Naive thymus-derived CD4-positive, alpha-beta T cell (primary cell): ENCODE measurements around the gene NIM1K. TPM values are rescaled to one million over a fixed set of nuclear protein-coding genes. Genes with fewer than 3 reads are reported as not detected.
"Not testable (repeated sequence)": the region's sequence is repeated elsewhere in the genome, so short reads cannot be mapped to it uniquely, and the experiment has no call there.

Experiments
- ATAC-seq: fragments of 150-1000 bp; cut with Tn5 transposase; 2 replicates; pipeline ENCODE4 v1.10.0; 2021; ENCODE audit warnings: mild to moderate bottlenecking, moderate library complexity
- CTCF ChIA-PET: fragments of 350-600 bp; sonication (Branson Sonifier 250); formaldehyde crosslinking; loops from one replicate; lab custom pipeline; 2021; ENCODE audit warnings: antibody characterized with exemption; lab: Charles Lee
- POLR2A ChIA-PET: fragments of 350-600 bp; sonication (Branson Sonifier 250); formaldehyde crosslinking; loops from one replicate; lab custom pipeline; 2021; ENCODE audit warnings: antibody characterized with exemption, inconsistent platforms; lab: Charles Lee
- DNase-seq, 9 donors: peaks; one replicate each; pipeline versions ENCODE4 v3.0.0 to v3.0.0-alpha.2; 2020 to 2022; ENCODE audit warnings: mixed read lengths in 1 of 9
- H3K27ac ChIP-seq: one replicate; pipeline ENCODE4 v1.7.0; 2013; ENCODE audit warnings: mild to moderate bottlenecking, low read depth, low read length, moderate library complexity
- H3K27me3 ChIP-seq, 2 donors: one replicate each; pipeline ENCODE4 v1.7.0; 2013; ENCODE audit warnings: low read length in 2 of 2, mild to moderate bottlenecking in 2 of 2, moderate library complexity in 2 of 2; ENCODE audit not compliant: control insufficient read depth in 2 of 2, insufficient read depth in 2 of 2
- H3K36me3 ChIP-seq, 3 experiments: 1 replicate in 2 of 3; 2 replicates in 1 of 3; pipeline ENCODE4 v1.7.0; 2013; ENCODE audit warnings: low read length in 3 of 3, mild to moderate bottlenecking in 3 of 3, moderate library complexity in 1 of 3; ENCODE audit not compliant: insufficient read depth in 3 of 3, control insufficient read depth in 2 of 3
- H3K4me1 ChIP-seq, 2 donors: one replicate each; pipeline ENCODE4 v1.7.0; 2013; ENCODE audit warnings: low read length in 2 of 2, mild to moderate bottlenecking in 2 of 2, moderate library complexity in 1 of 2; ENCODE audit not compliant: control insufficient read depth in 2 of 2, insufficient read depth in 2 of 2
- H3K4me3 ChIP-seq: 2 replicates; pipeline ENCODE4 v1.7.0; 2013; ENCODE audit warnings: mild to moderate bottlenecking, low read length
- H3K9me3 ChIP-seq, 3 experiments: 1 replicate in 2 of 3; 2 replicates in 1 of 3; pipeline ENCODE4 v1.7.0; 2013; ENCODE audit warnings: low read length in 3 of 3; ENCODE audit not compliant: control insufficient read depth in 2 of 3
- H3K27ac Mint-ChIP-seq, 9 donors: one replicate each; pipeline ENCODE4 v1.8.0; 2020 to 2022; ENCODE audit warnings: mixed read lengths in 9 of 9, mild to moderate bottlenecking in 8 of 9, moderate library complexity in 5 of 9, inconsistent platforms in 2 of 9
- H3K27me3 Mint-ChIP-seq, 5 donors: one replicate each; pipeline ENCODE4 v1.8.0; 2021 to 2022; ENCODE audit warnings: mixed read lengths in 5 of 5, mild to moderate bottlenecking in 1 of 5
- H3K36me3 Mint-ChIP-seq, 5 donors: one replicate each; pipeline ENCODE4 v1.8.0; 2020 to 2022; ENCODE audit warnings: mixed read lengths in 5 of 5, mild to moderate bottlenecking in 3 of 5, inconsistent platforms in 1 of 5
- H3K4me1 Mint-ChIP-seq, 7 donors: one replicate each; pipeline ENCODE4 v1.8.0; 2020 to 2022; ENCODE audit warnings: mixed read lengths in 7 of 7, mild to moderate bottlenecking in 3 of 7, inconsistent platforms in 1 of 7
- H3K4me3 Mint-ChIP-seq, 10 donors: one replicate each; pipeline ENCODE4 v1.8.0; 2020 to 2022; ENCODE audit warnings: mild to moderate bottlenecking in 10 of 10, mixed read lengths in 10 of 10, moderate library complexity in 6 of 10, inconsistent platforms in 2 of 10
- H3K9me3 Mint-ChIP-seq, 11 donors: one replicate each; pipeline ENCODE4 v1.8.0; 2020 to 2022; ENCODE audit warnings: mixed read lengths in 11 of 11, mild to moderate bottlenecking in 4 of 11, inconsistent platforms in 1 of 11, moderate library complexity in 1 of 11
- intact Hi-C, 2 donors: fragments of 100-400 bp; cut with micrococcal nuclease; formaldehyde crosslinking; loops; one replicate each; pipeline ENCODE4 v1.15.1; 2023
- polyA plus RNA-seq, 2 donors: library from polyadenylated mRNA; unstranded; fragments of 300-500 nt; fragmentation: Illumina TruSeq; gene quantifications; one replicate each; pipeline ENCODE4 v1.2.3, GENCODE V29; 2021
- total RNA-seq, 6 experiments: library from RNA in 5 of 6; stranded (reverse) in 5 of 6; gene quantifications; 1 replicate in 5 of 6; 2 replicates in 1 of 6; pipeline ENCODE4 v1.2.3 and lab custom pipeline; 2021 to 2026

The NIM1K gene
- total and polyA plus RNA-seq, 7 experiments from 2014 or later: 0.18 to 0.97 (median 0.49) TPM

DNA sequence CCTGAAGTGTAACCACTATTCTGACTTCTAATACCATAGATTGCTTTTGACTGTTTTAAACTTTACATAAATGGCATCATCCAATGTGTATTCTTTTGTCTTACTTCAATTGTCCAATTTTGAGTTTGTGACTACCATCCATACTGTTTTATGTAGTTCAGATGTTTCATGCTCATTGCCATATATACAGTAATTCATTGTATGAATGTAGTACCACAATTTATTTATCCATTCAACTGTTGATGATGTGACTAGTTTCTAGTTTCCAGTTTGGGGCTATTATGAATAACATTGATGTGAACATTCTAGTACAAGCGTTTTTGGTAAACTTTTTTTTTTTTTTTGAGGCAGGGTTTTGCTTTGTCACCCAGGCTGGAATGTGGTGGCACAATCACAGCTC, 66.1 kb downstream of the NIM1K start:
- no peak overlapping the region for H3K4me3 Mint-ChIP-seq
- Histone ChIP-seq H3K27me3 (no peaks in the 10 kb centered on the region), H3K9me3 (no peaks in the 10 kb centered on the region), H3K4me3 (no peak overlapping the region), H3K27ac (no peak overlapping the region), H3K4me1 (no peaks in the 10 kb centered on the region), H3K36me3 (no peaks in the 10 kb centered on the region)
- H3K9me3 Mint-ChIP-seq: peaks cover 0 to 16% (median 6%) of the 10 kb centered on the region in 11 donors
- peaks cover 0 to 4% (median 0%) of the 10 kb centered on the region in 5 donors for H3K36me3 Mint-ChIP-seq
- no peak overlapping the region for H3K27ac Mint-ChIP-seq
- DNase-seq (no peak), ATAC-seq (no peak)
- H3K27me3 Mint-ChIP-seq: peaks cover 22 to 43% (median 29%) of the 10 kb centered on the region in 5 donors
- CTCF ChIA-PET: no interaction called here
- intact Hi-C loops: no loop called here
- H3K4me1 Mint-ChIP-seq: peaks cover 0 to 2% (median 0%) of the 10 kb centered on the region in 7 donors
- POLR2A ChIA-PET: no interaction called here

DNA sequence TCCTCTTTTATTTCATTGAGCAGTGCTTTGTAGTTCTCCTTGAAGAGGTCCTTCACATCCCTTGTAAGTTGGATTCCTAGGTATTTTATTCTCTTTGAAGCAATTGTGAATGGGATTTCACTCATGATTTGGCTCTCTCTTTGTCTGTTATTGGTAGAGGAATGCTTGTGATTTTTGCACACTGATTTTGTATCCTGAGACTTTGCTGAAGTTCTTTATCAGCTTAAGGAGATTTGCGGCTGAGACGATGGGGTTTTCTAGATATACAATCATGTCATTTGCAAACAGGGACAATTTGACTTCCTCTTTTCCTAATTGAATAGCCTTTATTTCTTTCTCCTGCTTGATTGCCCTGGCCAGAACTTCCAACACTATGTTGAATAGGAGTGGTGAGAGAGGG, 70.2 kb downstream of the NIM1K start:
- H3K9me3 Mint-ChIP-seq: peaks cover 0 to 29% (median 13%) of the 10 kb centered on the region in 11 donors
- H3K27ac ChIP-seq, DNase-seq, H3K4me1 ChIP-seq, H3K4me1 Mint-ChIP-seq, ATAC-seq, H3K27ac Mint-ChIP-seq, intact Hi-C loops, H3K9me3 ChIP-seq, CTCF ChIA-PET, POLR2A ChIA-PET, H3K36me3 ChIP-seq, H3K27me3 ChIP-seq, H3K4me3 ChIP-seq, H3K4me3 Mint-ChIP-seq: not testable (repeated sequence)
- peaks cover 19 to 47% (median 37%) of the 10 kb centered on the region in 5 donors for H3K27me3 Mint-ChIP-seq
- peaks cover 0 to 12% (median 8%) of the 10 kb centered on the region in 5 donors for H3K36me3 Mint-ChIP-seq

- Mint-ChIP-seq H3K9me3 (peaks cover 4 to 28% (median 10%) of the 10 kb centered on the region in 11 donors), H3K27ac (no peak overlapping the region), H3K36me3 (peaks cover 5 to 16% (median 11%) of the 10 kb centered on the region in 5 donors), H3K27me3 (peaks cover 18 to 41% (median 36%) of the 10 kb centered on the region in 5 donors), H3K4me3 (no peak overlapping the region), H3K4me1 (peaks cover 0 to 10% (median 2%) of the 10 kb centered on the region in 7 donors)
- H3K9me3 ChIP-seq: no peaks in the 10 kb centered on the region
- POLR2A ChIA-PET: no interaction called here
- no peaks in the 10 kb centered on the region for H3K36me3 ChIP-seq
- CTCF ChIA-PET: no interaction called here
- H3K27ac ChIP-seq: no peak overlapping the region
- DNase-seq (no peak), ATAC-seq (no peak)
- H3K4me1 ChIP-seq: no peaks in the 10 kb centered on the region
- intact Hi-C loops: no loop called here
- H3K27me3 ChIP-seq: no peaks in the 10 kb centered on the region
- H3K4me3 ChIP-seq: no peak overlapping the region
These were observed 76.3 kb downstream of the NIM1K start for GRCh38 chr5:43268188-43268820.

- H3K36me3 Mint-ChIP-seq: peaks cover 5 to 12% (median 8%) of the 10 kb centered on the region in 5 donors
- intact Hi-C loops: no loop called here
- H3K4me1 ChIP-seq: no peaks in the 10 kb centered on the region
- DNase-seq: no peak
- peaks cover 0 to 10% (median 2%) of the 10 kb centered on the region in 7 donors for H3K4me1 Mint-ChIP-seq
- no peaks in the 10 kb centered on the region for H3K27me3 ChIP-seq
- no peak overlapping the region for H3K4me3 ChIP-seq
- peaks cover 2 to 24% (median 7%) of the 10 kb centered on the region in 11 donors for H3K9me3 Mint-ChIP-seq
- ChIA-PET POLR2A (no interaction called here), CTCF (no interaction called here)
- peaks cover 0 to 35% (median 26%) of the 10 kb centered on the region in 5 donors for H3K27me3 Mint-ChIP-seq
- no peak for ATAC-seq
- no peaks in the 10 kb centered on the region for H3K9me3 ChIP-seq
- H3K36me3 ChIP-seq: no peaks in the 10 kb centered on the region
- H3K4me3 Mint-ChIP-seq: no peak overlapping the region
- no peak overlapping the region for H3K27ac ChIP-seq
- H3K27ac Mint-ChIP-seq: no peak overlapping the region
These were observed 78.6 kb downstream of the NIM1K start for GRCh38 chr5:43270645-43271044.

GRCh38 chr5:43273552-43273951, 81.5 kb downstream of the NIM1K start:
- Histone ChIP-seq H3K27me3 (no peaks in the 10 kb centered on the region), H3K9me3 (no peaks in the 10 kb centered on the region), H3K36me3 (no peaks in the 10 kb centered on the region), H3K4me1 (no peaks in the 10 kb centered on the region), H3K4me3 (no peak overlapping the region), H3K27ac (no peak overlapping the region)
- H3K4me1 Mint-ChIP-seq: peaks cover 0 to 2% (median 0%) of the 10 kb centered on the region in 7 donors
- CTCF ChIA-PET: no interaction called here
- POLR2A ChIA-PET: no interaction called here
- intact Hi-C loops: no loop called here
- H3K36me3 Mint-ChIP-seq: peaks cover 0 to 9% (median 4%) of the 10 kb centered on the region in 5 donors
- no peak for ATAC-seq
- H3K4me3 Mint-ChIP-seq: no peak overlapping the region
- peaks cover 0 to 13% (median 2%) of the 10 kb centered on the region in 11 donors for H3K9me3 Mint-ChIP-seq
- no peak overlapping the region for H3K27ac Mint-ChIP-seq
- DNase-seq: no peak
- peaks cover 0 to 29% (median 14%) of the 10 kb centered on the region in 5 donors for H3K27me3 Mint-ChIP-seq

GRCh38 chr5:43274435-43275114, 82.5 kb downstream of the NIM1K start:
- H3K27me3 ChIP-seq: no peaks in the 10 kb centered on the region
- no peaks in the 10 kb centered on the region for H3K36me3 ChIP-seq
- ChIA-PET POLR2A (no interaction called here), CTCF (no interaction called here)
- peaks cover 0 to 2% (median 0%) of the 10 kb centered on the region in 7 donors for H3K4me1 Mint-ChIP-seq
- DNase-seq (no peak), ATAC-seq (no peak)
- no peak overlapping the region for H3K27ac ChIP-seq
- H3K4me1 ChIP-seq: no peaks in the 10 kb centered on the region
- intact Hi-C loops: no loop called here
- peaks cover 0 to 29% (median 14%) of the 10 kb centered on the region in 5 donors for H3K27me3 Mint-ChIP-seq
- H3K9me3 Mint-ChIP-seq: peaks cover 0 to 13% (median 0%) of the 10 kb centered on the region in 11 donors
- peaks cover 0 to 9% (median 4%) of the 10 kb centered on the region in 5 donors for H3K36me3 Mint-ChIP-seq
- no peak overlapping the region for H3K4me3 Mint-ChIP-seq
- H3K27ac Mint-ChIP-seq: no peak overlapping the region
- H3K4me3 ChIP-seq: no peak overlapping the region
- H3K9me3 ChIP-seq: no peaks in the 10 kb centered on the region
